HUES48 (cell line): ENCODE results near the gene FBXW5.

Experiments used
- H3K27ac ChIP-seq: one replicate; pipeline ENCODE4 v1.7.0; 2013; ENCODE audit warnings: low read depth, low read length, inconsistent platforms
- H3K27me3 ChIP-seq: 2 replicates; pipeline ENCODE4 v1.6.1; 2013; ENCODE audit warnings: mild to moderate bottlenecking, low read length; ENCODE audit not compliant: control insufficient read depth, insufficient read depth
- H3K36me3 ChIP-seq: 2 replicates; pipeline ENCODE4 v1.6.1; 2013; ENCODE audit warnings: low read length; ENCODE audit not compliant: control insufficient read depth, insufficient read depth
- H3K4me1 ChIP-seq: 2 replicates; pipeline ENCODE4 v1.6.1; 2013; ENCODE audit warnings: mild to moderate bottlenecking, low read length; ENCODE audit not compliant: control insufficient read depth, insufficient read depth
- H3K4me3 ChIP-seq: 2 replicates; pipeline ENCODE4 v1.5.1; 2013; ENCODE audit warnings: mild to moderate bottlenecking, low read depth, low read length
- H3K9ac ChIP-seq: 2 replicates; pipeline ENCODE4 v1.6.1; 2013; ENCODE audit warnings: mild to moderate bottlenecking, low read depth, low read length, moderate library complexity
- H3K9me3 ChIP-seq: 2 replicates; pipeline ENCODE4 v1.6.1; 2013; ENCODE audit warnings: low read length; ENCODE audit not compliant: control insufficient read depth, insufficient read depth

The FBXW5 gene

GRCh38 chr9:136958898-136959850 lies 14.6 kb upstream of the FBXW5 start:
- Histone ChIP-seq H3K4me1 (no peaks in the 10 kb centered on the region), H3K9ac (no peak overlapping the region), H3K4me3 (no peak overlapping the region), H3K27ac (no peak overlapping the region), H3K27me3 (no peaks in the 10 kb centered on the region), H3K9me3 (no peaks in the 10 kb centered on the region), H3K36me3 (no peaks in the 10 kb centered on the region)

GRCh38 chr9:136958473-136958872 lies 13.9 kb upstream of the FBXW5 start:
- Histone ChIP-seq H3K9ac (no peak overlapping the region), H3K4me1 (no peaks in the 10 kb centered on the region), H3K27me3 (no peaks in the 10 kb centered on the region), H3K27ac (no peak overlapping the region), H3K36me3 (no peaks in the 10 kb centered on the region), H3K4me3 (no peak overlapping the region), H3K9me3 (no peaks in the 10 kb centered on the region)

- H3K9ac ChIP-seq = no peak overlapping the region
- H3K27me3 ChIP-seq = no peaks in the 10 kb centered on the region
- no peaks in the 10 kb centered on the region for H3K9me3 ChIP-seq
Observed at GRCh38 chr9:136957901-136958300, 13.4 kb upstream of the FBXW5 start.

DNA sequence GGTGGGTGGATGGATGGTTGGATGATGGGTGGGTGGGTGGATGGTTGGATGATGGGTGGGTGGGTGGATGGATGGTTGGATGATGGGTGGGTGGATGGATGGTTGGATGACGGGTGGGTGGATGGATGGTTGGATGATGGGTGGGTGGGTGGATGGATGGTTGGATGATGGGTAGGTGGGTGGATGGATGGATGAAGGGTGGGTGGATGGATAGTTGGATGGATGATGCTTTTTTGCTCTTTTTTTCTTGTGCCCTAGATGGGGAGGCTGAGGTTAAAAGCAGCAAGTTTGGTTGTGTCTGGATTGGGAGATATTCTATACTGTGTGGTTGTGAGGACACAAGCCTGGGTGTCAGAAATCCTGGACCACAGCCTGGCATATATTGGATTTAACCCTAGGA lies 12.9 kb upstream of the FBXW5 start:
- Histone ChIP-seq H3K27me3 (no peaks in the 10 kb centered on the region), H3K27ac (no peak overlapping the region), H3K4me1 (no peaks in the 10 kb centered on the region), H3K4me3 (no peak overlapping the region), H3K36me3 (no peaks in the 10 kb centered on the region), H3K9ac (no peak overlapping the region), H3K9me3 (no peaks in the 10 kb centered on the region)

More at GRCh38 chr9:136957901-136958300, 13.4 kb upstream of the FBXW5 start:
- Histone ChIP-seq H3K4me1 (no peaks in the 10 kb centered on the region), H3K36me3 (no peaks in the 10 kb centered on the region), H3K4me3 (no peak overlapping the region), H3K27ac (no peak overlapping the region)

DNA sequence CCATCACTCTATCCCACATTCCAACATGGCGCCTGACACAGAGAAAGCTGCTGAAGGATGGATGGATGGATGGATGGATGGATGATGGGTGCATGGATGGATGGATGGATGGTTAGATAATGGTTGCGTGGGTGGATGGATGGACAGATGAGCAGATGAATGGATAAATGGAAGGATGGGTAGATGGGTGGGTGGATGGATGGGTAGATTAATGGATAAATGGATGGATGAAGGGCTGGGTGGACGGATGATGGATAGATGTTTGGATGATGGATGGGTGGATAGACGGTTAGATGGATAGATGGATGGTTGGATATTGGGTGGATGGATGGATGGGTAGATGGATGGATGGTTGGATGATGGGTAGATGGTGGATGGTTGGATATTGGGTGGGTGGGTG lies 12.1 kb upstream of the FBXW5 start:
- Histone ChIP-seq H3K9ac (no peak overlapping the region), H3K4me3 (no peak overlapping the region), H3K36me3 (no peaks in the 10 kb centered on the region), H3K27me3 (no peaks in the 10 kb centered on the region), H3K9me3 (no peaks in the 10 kb centered on the region), H3K4me1 (no peaks in the 10 kb centered on the region), H3K27ac (no peak overlapping the region)

DNA sequence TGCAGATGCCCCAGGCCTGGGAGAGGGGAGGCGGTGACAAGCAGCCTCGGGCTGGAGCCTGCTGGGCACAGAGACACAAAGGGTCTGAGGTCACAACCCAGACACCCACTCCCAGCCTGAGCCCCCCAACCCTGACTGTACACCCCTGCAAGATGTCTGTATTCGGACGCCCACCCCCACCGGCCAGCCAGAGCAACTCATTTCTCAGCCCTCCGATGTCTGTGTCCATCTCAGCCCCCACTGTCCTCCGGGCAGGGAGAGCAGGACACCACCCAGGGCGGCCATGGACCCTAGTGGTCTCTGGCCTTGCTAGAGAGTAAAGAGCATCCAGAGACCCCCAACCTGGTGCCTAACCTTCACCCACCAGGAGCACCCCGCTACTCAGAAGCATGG lies 11.4 kb upstream of the FBXW5 start:
- H3K9ac ChIP-seq = no peak overlapping the region

DNA sequence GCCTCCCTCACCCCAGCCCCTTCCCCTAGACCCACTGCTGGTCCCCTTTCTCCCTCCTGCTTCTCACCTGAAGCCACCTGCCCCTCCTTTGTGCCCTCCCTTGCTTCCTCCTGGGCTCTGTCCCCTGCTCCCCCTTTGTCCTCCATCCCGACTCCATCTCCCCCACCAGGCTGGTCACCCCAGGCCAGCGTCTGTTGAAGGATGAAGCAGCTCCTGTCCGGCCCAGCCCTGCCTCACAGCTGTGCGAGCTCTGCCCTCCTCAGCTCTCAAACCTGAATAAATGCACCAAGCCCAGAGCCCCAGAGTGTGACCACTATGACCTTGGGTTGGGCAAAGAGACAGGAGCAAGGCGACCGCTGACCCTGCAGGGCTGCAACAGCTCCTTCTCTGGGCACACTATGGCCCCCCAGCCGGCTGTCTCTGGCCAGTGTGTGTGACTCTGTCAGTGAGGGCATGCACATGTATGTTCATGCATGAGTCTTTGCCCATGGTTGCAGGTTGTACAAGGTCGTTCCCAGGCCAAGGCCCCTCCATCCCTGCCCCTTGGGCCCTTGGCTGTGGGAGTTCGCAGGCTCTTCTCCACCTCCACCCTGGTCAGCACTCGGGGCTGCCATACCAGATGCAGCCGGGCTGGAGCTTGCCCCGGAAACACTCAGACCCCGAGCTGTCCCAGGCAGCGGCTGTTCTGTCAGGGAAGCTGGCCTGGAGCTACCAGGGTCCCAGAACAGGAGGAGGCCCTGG lies 10.8 kb upstream of the FBXW5 start:
- no peaks in the 10 kb centered on the region for H3K36me3 ChIP-seq
- H3K4me3 ChIP-seq = no peak overlapping the region
- peaks cover 4% of the 10 kb centered on the region for H3K4me1 ChIP-seq
- H3K9ac ChIP-seq = no peak overlapping the region
- no peak overlapping the region for H3K27ac ChIP-seq
- H3K27me3 ChIP-seq = no peaks in the 10 kb centered on the region
- H3K9me3 ChIP-seq = no peaks in the 10 kb centered on the region

More for the DNA sequence above, 11.4 kb upstream of the FBXW5 start:
- no peaks in the 10 kb centered on the region for H3K36me3 ChIP-seq
- H3K27me3 ChIP-seq = no peaks in the 10 kb centered on the region
- H3K4me1 ChIP-seq = no peaks in the 10 kb centered on the region
- no peak overlapping the region for H3K27ac ChIP-seq
- no peaks in the 10 kb centered on the region for H3K9me3 ChIP-seq
- no peak overlapping the region for H3K4me3 ChIP-seq

DNA sequence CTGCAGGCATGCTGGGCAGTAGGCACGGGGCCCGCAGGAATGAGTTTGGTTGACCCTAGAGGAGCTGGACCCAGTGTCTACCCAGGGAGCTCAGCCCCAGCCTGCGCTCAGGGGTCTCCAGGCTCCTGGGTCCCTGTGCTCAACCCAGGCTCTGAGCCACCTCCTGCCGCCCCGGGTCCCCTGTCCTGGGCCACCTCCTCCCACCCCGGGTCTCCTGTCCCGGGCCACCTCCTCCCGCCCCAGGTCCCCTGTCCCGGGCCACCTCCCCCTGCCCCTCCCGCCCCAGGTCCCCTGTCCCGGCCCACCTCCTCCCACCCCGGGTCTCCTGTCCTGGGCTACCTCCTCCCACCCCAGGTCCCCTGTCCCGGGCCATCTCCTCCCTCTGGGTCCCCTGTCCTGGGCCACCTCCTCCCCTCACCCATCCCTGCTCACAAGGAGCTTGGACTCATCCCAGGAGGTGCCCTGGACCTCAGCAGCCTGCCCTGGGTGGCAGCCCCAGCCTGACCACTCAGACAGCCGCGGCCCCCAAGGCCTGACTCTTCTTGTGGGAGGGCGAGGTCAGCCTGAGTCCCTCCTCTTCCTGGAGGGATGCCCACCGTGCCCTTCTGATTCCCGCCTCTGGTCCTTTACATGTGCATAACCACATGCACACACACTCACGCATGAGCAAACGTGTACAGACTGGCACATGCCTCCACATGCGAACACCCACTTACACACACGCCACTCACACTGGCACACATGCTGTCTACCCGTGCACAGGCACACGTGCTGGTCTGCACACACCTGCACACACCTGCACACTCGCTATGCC lies 9.9 kb upstream of the FBXW5 start:
- H3K4me1 ChIP-seq = peaks cover 7% of the 10 kb centered on the region

DNA sequence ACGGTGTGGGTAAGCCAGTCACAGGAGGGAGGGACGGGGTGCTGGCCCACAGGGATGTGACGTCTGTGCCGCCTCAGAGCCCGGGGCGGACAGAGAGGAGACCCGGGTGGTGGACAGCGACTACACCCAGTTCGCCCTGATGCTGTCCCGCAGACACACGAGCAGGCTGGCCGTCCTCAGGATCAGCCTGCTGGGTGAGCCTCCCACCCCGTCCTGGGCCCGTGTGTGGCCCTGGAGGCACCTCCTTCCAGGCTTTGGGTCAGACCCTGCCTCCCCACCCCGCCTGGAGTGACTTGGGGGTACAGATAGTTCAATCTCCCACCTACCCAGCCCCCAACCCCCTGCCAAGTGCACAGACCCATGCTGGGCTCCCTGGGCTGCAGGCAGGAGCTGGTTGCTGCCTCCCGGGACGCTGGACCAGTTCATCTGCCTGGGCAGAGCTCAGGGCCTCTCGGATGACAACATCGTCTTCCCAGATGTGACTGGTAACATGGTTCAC lies 9.3 kb upstream of the FBXW5 start:
- no peaks in the 10 kb centered on the region for H3K27me3 ChIP-seq
- H3K9ac ChIP-seq = no peak overlapping the region
- peaks cover 7% of the 10 kb centered on the region for H3K4me1 ChIP-seq
- H3K27ac ChIP-seq = no peak overlapping the region
- no peaks in the 10 kb centered on the region for H3K9me3 ChIP-seq
- H3K36me3 ChIP-seq = no peaks in the 10 kb centered on the region
- no peak overlapping the region for H3K4me3 ChIP-seq

More for the DNA sequence above, 9.9 kb upstream of the FBXW5 start:
- Histone ChIP-seq H3K27me3 (no peaks in the 10 kb centered on the region), H3K36me3 (no peaks in the 10 kb centered on the region), H3K9ac (no peak overlapping the region), H3K9me3 (no peaks in the 10 kb centered on the region), H3K4me3 (no peak overlapping the region), H3K27ac (no peak overlapping the region)

DNA sequence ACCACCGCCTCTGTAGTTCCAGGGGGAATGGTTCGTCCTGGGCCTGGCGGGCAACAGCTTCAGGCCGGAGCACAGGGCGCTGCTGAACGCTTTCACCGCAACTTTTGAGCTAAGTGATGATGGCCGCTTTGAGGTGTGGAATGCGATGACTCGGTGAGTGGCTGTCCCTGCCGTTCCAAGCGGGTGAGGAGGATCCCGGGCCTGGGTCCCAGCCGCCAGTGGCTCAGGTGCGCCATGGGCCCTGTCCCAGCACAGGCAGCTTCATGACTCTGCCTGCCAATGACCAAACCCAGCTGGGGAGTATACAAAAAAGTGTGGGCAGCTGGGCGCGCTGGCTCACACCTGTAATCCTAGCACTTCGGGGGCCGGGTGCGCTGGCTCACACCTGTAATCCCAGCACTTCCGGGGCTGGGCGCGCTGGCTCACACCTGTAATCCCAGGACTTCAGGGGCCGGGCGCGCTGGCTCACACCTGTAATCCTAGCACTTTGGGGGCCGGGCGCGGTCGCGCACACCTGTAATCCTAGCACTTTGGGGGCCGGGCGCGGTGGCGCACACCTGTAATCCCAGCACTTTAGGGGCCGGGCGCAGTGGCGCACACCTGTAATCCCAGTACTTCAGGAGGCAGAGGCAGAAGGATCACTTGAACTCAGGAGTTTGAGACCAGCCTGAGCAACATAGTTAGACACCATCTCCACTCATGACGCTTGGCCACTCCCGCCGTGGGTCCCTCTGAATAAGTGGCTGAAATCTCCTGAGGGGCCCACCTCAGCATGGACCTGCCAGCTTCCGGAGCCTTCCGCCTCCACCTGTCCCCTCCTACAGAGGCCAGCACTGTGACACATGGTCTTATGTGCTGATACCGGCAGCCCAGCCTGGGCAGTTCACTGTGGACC lies 8.6 kb upstream of the FBXW5 start:
- Histone ChIP-seq H3K9ac (no peak overlapping the region), H3K4me3 (no peak overlapping the region), H3K9me3 (no peaks in the 10 kb centered on the region), H3K27me3 (no peaks in the 10 kb centered on the region), H3K36me3 (no peaks in the 10 kb centered on the region), H3K27ac (no peak overlapping the region), H3K4me1 (peaks cover 7% of the 10 kb centered on the region)
